A549 (cell line): ENCODE data around the gene LRP1.

ENCODE experiments used
- EP300 ChIP-seq, 2 experiments: fragments of >200 bp; sonication (Bioruptor Twin); formaldehyde crosslinking; IDR thresholded peaks; 2 replicates in 1 of 2; 3 replicates in 1 of 2; pipeline ENCODE4 v1.6.1; 2016 to 2017
- GATA3 ChIP-seq: IDR thresholded peaks from 2 replicates; pipeline ENCODE4 v1.6.1; 2012; ENCODE audit warnings: borderline replicate concordance
- MAFK ChIP-seq: fragments of 450-650 bp; IDR thresholded peaks from 2 replicates; pipeline ENCODE4 v1.6.1; 2014; ENCODE audit not compliant: partially characterized antibody
- POLR2A ChIP-seq: IDR thresholded peaks from 2 replicates; pipeline ENCODE4 v1.6.1; 2012; ENCODE audit warnings: mild to moderate bottlenecking, low read length
- RAD21 ChIP-seq, 2 experiments: fragments of >200 bp in 1 of 2; sonication (Bioruptor Twin) in 1 of 2; formaldehyde crosslinking in 1 of 2; IDR thresholded peaks in 1 of 2; conservative IDR thresholded peaks in 1 of 2; 2 replicates in 1 of 2; 3 replicates in 1 of 2; pipeline ENCODE4 v1.6.1; 2012 to 2018; ENCODE audit warnings: inconsistent platforms in 1 of 2
- SMC3 ChIP-seq: fragments of >200 bp; sonication (Bioruptor Twin); formaldehyde crosslinking; IDR thresholded peaks from 3 replicates; pipeline ENCODE4 v1.6.1; 2018; ENCODE audit warnings: inconsistent platforms
- SREBF2 ChIP-seq: fragments of 450-650 bp; IDR thresholded peaks from 2 replicates; pipeline ENCODE4 v1.6.1; 2014; ENCODE audit warnings: mild to moderate bottlenecking, moderate library complexity
- TP53 ChIP-seq: fragments of 250-450 bp; sonication (Bioruptor Pico); IDR thresholded peaks from 2 replicates; pipeline ENCODE4 v1.5.0; 2021; ENCODE audit warnings: mild to moderate bottlenecking, moderate library complexity
- TF ChIP-seq, protein P1 (sequence below): fragments of >200 bp; sonication (Bioruptor Twin); formaldehyde crosslinking; IDR thresholded peaks from 3 replicates; pipeline ENCODE4 v1.5.1; 2016
- TF ChIP-seq, protein P2 (sequence below): IDR thresholded peaks from 2 replicates; pipeline ENCODE4 v1.6.1; 2012
- TF ChIP-seq, protein P3 (sequence below): IDR thresholded peaks from 2 replicates; pipeline ENCODE4 v1.6.1; 2012
- TF ChIP-seq, protein P4 (sequence below): fragments of 200-600 bp; sonication (generic); IDR thresholded peaks from 2 replicates; pipeline ENCODE4 v1.6.1; 2016; ENCODE audit warnings: antibody characterized with exemption, mild to moderate bottlenecking, moderate library complexity
- TF ChIP-seq, protein P5 (sequence below): fragments of 250-450 bp; sonication (Bioruptor Pico); IDR thresholded peaks from 2 replicates; pipeline ENCODE4 v1.5.0; 2021; ENCODE audit warnings: mild to moderate bottlenecking, moderate library complexity, borderline replicate concordance

DNA sequence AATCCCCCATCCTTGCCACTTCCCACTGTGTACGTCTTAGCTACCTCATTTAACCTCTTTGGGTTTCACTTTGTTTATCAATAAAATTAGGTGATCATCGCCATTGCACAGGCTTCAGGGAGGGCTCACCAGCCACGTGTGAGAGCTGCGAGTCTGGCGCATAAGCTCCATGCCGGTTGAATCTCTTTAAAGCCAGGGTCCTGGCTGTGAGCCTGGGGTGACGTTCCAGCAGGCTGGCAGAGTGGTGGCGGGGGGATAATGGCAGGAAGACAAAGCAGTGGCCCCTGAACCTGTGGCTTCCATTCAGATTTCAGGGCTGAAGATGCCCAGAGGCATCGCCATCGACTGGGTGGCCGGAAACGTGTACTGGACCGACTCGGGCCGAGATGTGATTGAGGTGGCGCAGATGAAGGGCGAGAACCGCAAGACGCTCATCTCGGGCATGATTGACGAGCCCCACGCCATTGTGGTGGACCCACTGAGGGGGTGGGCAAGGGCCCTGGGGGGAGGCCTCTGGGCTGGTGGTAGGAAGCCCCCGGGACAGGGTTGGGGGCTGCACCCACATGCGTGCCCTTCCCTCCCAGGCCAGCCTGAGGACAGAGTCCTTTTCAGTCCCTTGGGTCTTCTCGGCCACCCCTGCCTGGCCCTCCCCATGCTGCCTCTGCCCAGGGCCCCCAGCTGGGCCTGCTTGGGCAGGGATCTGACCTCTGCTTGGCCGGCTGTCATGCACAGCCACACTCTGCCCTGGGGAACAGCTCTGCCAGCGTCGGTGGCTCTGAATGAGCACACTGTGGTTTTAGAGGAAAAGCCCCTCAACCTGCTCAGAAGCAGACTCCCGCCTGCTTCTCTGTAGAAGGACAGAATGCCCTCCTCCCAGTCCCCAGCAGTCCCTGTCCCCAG is 79.7 kb downstream of the LRP1 start:
- TF ChIP-seq, protein P1, sequence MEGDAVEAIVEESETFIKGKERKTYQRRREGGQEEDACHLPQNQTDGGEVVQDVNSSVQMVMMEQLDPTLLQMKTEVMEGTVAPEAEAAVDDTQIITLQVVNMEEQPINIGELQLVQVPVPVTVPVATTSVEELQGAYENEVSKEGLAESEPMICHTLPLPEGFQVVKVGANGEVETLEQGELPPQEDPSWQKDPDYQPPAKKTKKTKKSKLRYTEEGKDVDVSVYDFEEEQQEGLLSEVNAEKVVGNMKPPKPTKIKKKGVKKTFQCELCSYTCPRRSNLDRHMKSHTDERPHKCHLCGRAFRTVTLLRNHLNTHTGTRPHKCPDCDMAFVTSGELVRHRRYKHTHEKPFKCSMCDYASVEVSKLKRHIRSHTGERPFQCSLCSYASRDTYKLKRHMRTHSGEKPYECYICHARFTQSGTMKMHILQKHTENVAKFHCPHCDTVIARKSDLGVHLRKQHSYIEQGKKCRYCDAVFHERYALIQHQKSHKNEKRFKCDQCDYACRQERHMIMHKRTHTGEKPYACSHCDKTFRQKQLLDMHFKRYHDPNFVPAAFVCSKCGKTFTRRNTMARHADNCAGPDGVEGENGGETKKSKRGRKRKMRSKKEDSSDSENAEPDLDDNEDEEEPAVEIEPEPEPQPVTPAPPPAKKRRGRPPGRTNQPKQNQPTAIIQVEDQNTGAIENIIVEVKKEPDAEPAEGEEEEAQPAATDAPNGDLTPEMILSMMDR = no peak
- TF ChIP-seq, protein P2, sequence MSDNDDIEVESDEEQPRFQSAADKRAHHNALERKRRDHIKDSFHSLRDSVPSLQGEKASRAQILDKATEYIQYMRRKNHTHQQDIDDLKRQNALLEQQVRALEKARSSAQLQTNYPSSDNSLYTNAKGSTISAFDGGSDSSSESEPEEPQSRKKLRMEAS = no peak
- TF ChIP-seq, protein P3, sequence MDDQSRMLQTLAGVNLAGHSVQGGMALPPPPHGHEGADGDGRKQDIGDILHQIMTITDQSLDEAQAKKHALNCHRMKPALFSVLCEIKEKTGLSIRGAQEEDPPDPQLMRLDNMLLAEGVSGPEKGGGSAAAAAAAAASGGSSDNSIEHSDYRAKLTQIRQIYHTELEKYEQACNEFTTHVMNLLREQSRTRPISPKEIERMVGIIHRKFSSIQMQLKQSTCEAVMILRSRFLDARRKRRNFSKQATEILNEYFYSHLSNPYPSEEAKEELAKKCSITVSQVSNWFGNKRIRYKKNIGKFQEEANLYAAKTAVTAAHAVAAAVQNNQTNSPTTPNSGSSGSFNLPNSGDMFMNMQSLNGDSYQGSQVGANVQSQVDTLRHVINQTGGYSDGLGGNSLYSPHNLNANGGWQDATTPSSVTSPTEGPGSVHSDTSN = no peak
- TF ChIP-seq, protein P4, sequence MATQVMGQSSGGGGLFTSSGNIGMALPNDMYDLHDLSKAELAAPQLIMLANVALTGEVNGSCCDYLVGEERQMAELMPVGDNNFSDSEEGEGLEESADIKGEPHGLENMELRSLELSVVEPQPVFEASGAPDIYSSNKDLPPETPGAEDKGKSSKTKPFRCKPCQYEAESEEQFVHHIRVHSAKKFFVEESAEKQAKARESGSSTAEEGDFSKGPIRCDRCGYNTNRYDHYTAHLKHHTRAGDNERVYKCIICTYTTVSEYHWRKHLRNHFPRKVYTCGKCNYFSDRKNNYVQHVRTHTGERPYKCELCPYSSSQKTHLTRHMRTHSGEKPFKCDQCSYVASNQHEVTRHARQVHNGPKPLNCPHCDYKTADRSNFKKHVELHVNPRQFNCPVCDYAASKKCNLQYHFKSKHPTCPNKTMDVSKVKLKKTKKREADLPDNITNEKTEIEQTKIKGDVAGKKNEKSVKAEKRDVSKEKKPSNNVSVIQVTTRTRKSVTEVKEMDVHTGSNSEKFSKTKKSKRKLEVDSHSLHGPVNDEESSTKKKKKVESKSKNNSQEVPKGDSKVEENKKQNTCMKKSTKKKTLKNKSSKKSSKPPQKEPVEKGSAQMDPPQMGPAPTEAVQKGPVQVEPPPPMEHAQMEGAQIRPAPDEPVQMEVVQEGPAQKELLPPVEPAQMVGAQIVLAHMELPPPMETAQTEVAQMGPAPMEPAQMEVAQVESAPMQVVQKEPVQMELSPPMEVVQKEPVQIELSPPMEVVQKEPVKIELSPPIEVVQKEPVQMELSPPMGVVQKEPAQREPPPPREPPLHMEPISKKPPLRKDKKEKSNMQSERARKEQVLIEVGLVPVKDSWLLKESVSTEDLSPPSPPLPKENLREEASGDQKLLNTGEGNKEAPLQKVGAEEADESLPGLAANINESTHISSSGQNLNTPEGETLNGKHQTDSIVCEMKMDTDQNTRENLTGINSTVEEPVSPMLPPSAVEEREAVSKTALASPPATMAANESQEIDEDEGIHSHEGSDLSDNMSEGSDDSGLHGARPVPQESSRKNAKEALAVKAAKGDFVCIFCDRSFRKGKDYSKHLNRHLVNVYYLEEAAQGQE = no peak
- TF ChIP-seq POLR2A (no peak), MAFK (no peak), SREBF2 (no peak), RAD21 (conservative IDR thresholded peaks at IDR 0.05 in 1 of 2, IDR thresholded peaks at IDR 0.05 in 1 of 2) (no peak), EP300 (IDR thresholded peaks at IDR 0.05) (no peak), TP53 (no peak), SMC3 (no peak), GATA3 (no peak)
- TF ChIP-seq, protein P5, sequence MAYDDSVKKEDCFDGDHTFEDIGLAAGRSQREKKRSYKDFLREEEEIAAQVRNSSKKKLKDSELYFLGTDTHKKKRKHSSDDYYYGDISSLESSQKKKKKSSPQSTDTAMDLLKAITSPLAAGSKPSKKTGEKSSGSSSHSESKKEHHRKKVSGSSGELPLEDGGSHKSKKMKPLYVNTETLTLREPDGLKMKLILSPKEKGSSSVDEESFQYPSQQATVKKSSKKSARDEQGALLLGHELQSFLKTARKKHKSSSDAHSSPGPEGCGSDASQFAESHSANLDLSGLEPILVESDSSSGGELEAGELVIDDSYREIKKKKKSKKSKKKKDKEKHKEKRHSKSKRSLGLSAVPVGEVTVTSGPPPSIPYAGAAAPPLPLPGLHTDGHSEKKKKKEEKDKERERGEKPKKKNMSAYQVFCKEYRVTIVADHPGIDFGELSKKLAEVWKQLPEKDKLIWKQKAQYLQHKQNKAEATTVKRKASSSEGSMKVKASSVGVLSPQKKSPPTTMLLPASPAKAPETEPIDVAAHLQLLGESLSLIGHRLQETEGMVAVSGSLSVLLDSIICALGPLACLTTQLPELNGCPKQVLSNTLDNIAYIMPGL (CRISPR knock-in tag) = no peak
